Caco-2 (cell line): ENCODE measurements around the gene FASTK. TPM values are rescaled to one million over a fixed set of nuclear protein-coding genes. Genes with fewer than 3 reads are reported as not detected.

Experiments used
- BruUV-seq: library from RNA; stranded (reverse); fragments of 400-500 nt; replicated peaks from 2 replicates; lab custom pipeline; 2021; lab: Mats Ljungman, UMichigan
- CTCF ChIA-PET: fragments of 300-600 bp; sonication (Branson Sonifier 250); formaldehyde crosslinking; loops from one replicate; lab custom pipeline; 2022; ENCODE audit warnings: antibody characterized with exemption; lab: Charles Lee
- POLR2A ChIA-PET: fragments of 300-600 bp; sonication (Branson Sonifier 250); formaldehyde crosslinking; loops from one replicate; lab custom pipeline; 2022; ENCODE audit warnings: antibody characterized with exemption; lab: Charles Lee
- DNase-seq, 2 experiments: peaks; one replicate each; pipeline versions ENCODE4 v3.0.0 to v3.0.0-alpha.2; 2020 to 2022
- H3K27me3 ChIP-seq: replicated peaks from 2 replicates; pipeline ENCODE4 v1.6.0; 2011; ENCODE audit warnings: low read length; ENCODE audit not compliant: control insufficient read depth, insufficient read depth
- H3K36me3 ChIP-seq: 2 replicates; pipeline ENCODE4 v1.5.1; 2011; ENCODE audit warnings: low read length; ENCODE audit not compliant: control insufficient read depth, insufficient read depth
- H3K4me1 ChIP-seq: fragments of 250-450 bp; sonication (Bioruptor Pico); 2 replicates; pipeline ENCODE4 v1.5.1; 2020; ENCODE audit warnings: mild to moderate bottlenecking
- H3K4me3 ChIP-seq: 2 replicates; pipeline ENCODE4 v1.5.1; 2011; ENCODE audit warnings: low read depth, mild to moderate bottlenecking, control low read depth, low read length
- H3K9me3 ChIP-seq: fragments of 250-450 bp; sonication (Bioruptor Pico); 2 replicates; pipeline ENCODE4 v1.5.1; 2020; ENCODE audit warnings: mild to moderate bottlenecking, moderate library complexity
- H3K27ac Mint-ChIP-seq: one replicate; pipeline ENCODE4 v1.8.0; 2022; ENCODE audit warnings: mixed read lengths; ENCODE audit not compliant: unreplicated experiment
- H3K27me3 Mint-ChIP-seq: one replicate; pipeline ENCODE4 v1.8.0; 2022; ENCODE audit warnings: mixed read lengths; ENCODE audit not compliant: insufficient read depth, unreplicated experiment
- H3K36me3 Mint-ChIP-seq: one replicate; pipeline ENCODE4 v1.8.0; 2022; ENCODE audit warnings: mild to moderate bottlenecking, mixed read lengths; ENCODE audit not compliant: insufficient read depth, unreplicated experiment
- H3K4me1 Mint-ChIP-seq: one replicate; pipeline ENCODE4 v1.8.0; 2022; ENCODE audit warnings: low read depth, mixed read lengths; ENCODE audit not compliant: unreplicated experiment
- H3K4me3 Mint-ChIP-seq: one replicate; pipeline ENCODE4 v1.8.0; 2022; ENCODE audit warnings: mild to moderate bottlenecking, moderate library complexity, mixed read lengths; ENCODE audit not compliant: unreplicated experiment
- H3K9me3 Mint-ChIP-seq: one replicate; pipeline ENCODE4 v1.8.0; 2022; ENCODE audit warnings: mixed read lengths; ENCODE audit not compliant: unreplicated experiment
- CTCF ChIP-seq, 2 experiments: fragments of 200-600 bp in 1 of 2; IDR thresholded peaks; 1 replicate in 1 of 2; 2 replicates in 1 of 2; pipeline versions ENCODE4 v1.5.1 to v1.8.0; 2011 to 2022; ENCODE audit warnings: antibody characterized with exemption in 1 of 2, control low read depth in 1 of 2, inconsistent platforms in 1 of 2, low read depth in 1 of 2, low read length in 1 of 2, mild to moderate bottlenecking in 1 of 2, moderate library complexity in 1 of 2; ENCODE audit not compliant: insufficient read depth in 1 of 2, severe bottlenecking in 1 of 2, unreplicated experiment in 1 of 2
- intact Hi-C: fragments of 100-400 bp; cut with micrococcal nuclease; formaldehyde crosslinking; loops from one replicate; pipeline ENCODE4 v1.10.0; 2022; ENCODE audit not compliant: unreplicated experiment
- total RNA-seq: library from RNA; stranded (reverse); gene quantifications from 2 replicates; pipeline ENCODE4 v1.2.3, GENCODE V29; 2022

The FASTK gene
- total RNA-seq, 1 experiment from 2014 or later = 114 TPM

- H3K4me1 Mint-ChIP-seq = peaks cover 14% of the 10 kb centered on the region
- POLR2A ChIA-PET = no interaction called here
- no peak for TF ChIP-seq CTCF (IDR thresholded peaks at IDR 0.05; ENCODE audit: insufficient read depth in 1 of 2, low read depth in 1 of 2, low read length in 1 of 2, severe bottlenecking in 1 of 2, unreplicated experiment in 1 of 2)
- H3K4me3 Mint-ChIP-seq = no peak overlapping the region
- Histone ChIP-seq H3K9me3 (no peaks in the 10 kb centered on the region), H3K27me3 (no peaks in the 10 kb centered on the region), H3K36me3 (peaks cover 5% of the 10 kb centered on the region), H3K4me3 (no peak overlapping the region), H3K4me1 (peaks cover 40% of the 10 kb centered on the region)
- no TSS peak for BruUV-seq
- no peaks in the 10 kb centered on the region for H3K9me3 Mint-ChIP-seq
- H3K27ac Mint-ChIP-seq = no peak overlapping the region
- CTCF ChIA-PET = no interaction called here
- H3K36me3 Mint-ChIP-seq = peaks cover 73% of the 10 kb centered on the region
- H3K27me3 Mint-ChIP-seq = no peaks in the 10 kb centered on the region
- intact Hi-C loops = no loop called here
- DNase-seq = no peak
Measured at GRCh38 chr7:151064454-151064853, 16.2 kb downstream of the FASTK start.

GRCh38 chr7:151063212-151063561 lies 17.4 kb downstream of the FASTK start:
- Mint-ChIP-seq H3K9me3 (no peaks in the 10 kb centered on the region), H3K4me1 (peaks cover 14% of the 10 kb centered on the region), H3K27ac (peak overlapping the region; percentile 51), H3K27me3 (no peaks in the 10 kb centered on the region), H3K4me3 (peak overlapping the region; percentile 95), H3K36me3 (peaks cover 67% of the 10 kb centered on the region)
- no TSS peak for BruUV-seq
- TF ChIP-seq CTCF (IDR thresholded peaks at IDR 0.05; ENCODE audit: insufficient read depth in 1 of 2, low read depth in 1 of 2, low read length in 1 of 2, severe bottlenecking in 1 of 2, unreplicated experiment in 1 of 2) = no peak
- Histone ChIP-seq H3K27me3 (no peaks in the 10 kb centered on the region), H3K9me3 (no peaks in the 10 kb centered on the region), H3K36me3 (peaks cover 5% of the 10 kb centered on the region), H3K4me3 (peak overlapping the region; percentile 61), H3K4me1 (peaks cover 37% of the 10 kb centered on the region)
- ChIA-PET CTCF (interaction anchor here (0.6 to 2.0 kb wide), 10 partner anchors 18 to 189 kb away, joined by 3 to 21 read pairs (median 6); partner anchors contain the start of genes ABCB8 and FASTK), POLR2A (interaction anchor here (0.6 to 2.1 kb wide), 9 partner anchors 8 to 178 kb away, joined by 3 to 25 read pairs (median 6); partner anchors contain the start of genes ABCB8, FASTK and TMUB1)
- peak; percentile 60 to 74 for DNase-seq
- intact Hi-C loops = no loop called here

GRCh38 chr7:151062399-151063211 lies 18.0 kb downstream of the FASTK start:
- Histone ChIP-seq H3K4me1 (peaks cover 31% of the 10 kb centered on the region), H3K27me3 (no peaks in the 10 kb centered on the region), H3K36me3 (peaks cover 5% of the 10 kb centered on the region), H3K4me3 (peak overlapping the region; percentile 61), H3K9me3 (no peaks in the 10 kb centered on the region)
- Mint-ChIP-seq H3K9me3 (no peaks in the 10 kb centered on the region), H3K27me3 (no peaks in the 10 kb centered on the region), H3K27ac (peak overlapping the region; percentile 51), H3K4me1 (peaks cover 14% of the 10 kb centered on the region), H3K4me3 (peak overlapping the region; percentile 95), H3K36me3 (peaks cover 62% of the 10 kb centered on the region)
- ChIA-PET CTCF (interaction anchor here (0.6 to 2.0 kb wide), 16 partner anchors 15 to 1555 kb away, joined by 3 to 21 read pairs (median 4); partner anchors contain the start of genes ABCB8 and FASTK), POLR2A (interaction anchor here (0.5 to 2.1 kb wide), 13 partner anchors 8 to 607 kb away, joined by 3 to 25 read pairs (median 4); partner anchors contain the start of genes ABCB8, ABCF2, FASTK and TMUB1)
- TF ChIP-seq CTCF (IDR thresholded peaks at IDR 0.05; ENCODE audit: insufficient read depth in 1 of 2, low read depth in 1 of 2, low read length in 1 of 2, severe bottlenecking in 1 of 2, unreplicated experiment in 1 of 2) = no peak
- intact Hi-C loops = loop anchor here (1.0 kb wide), 3 partner anchors 18 to 51 kb away; partner anchors contain the start of genes ABCB8 and FASTK
- DNase-seq = peak; percentile 96 to 97
- BruUV-seq = no TSS peak
